ENCODE results near the gene CACNA1C. TPM values are rescaled to one million over a fixed set of nuclear protein-coding genes. Genes with fewer than 3 reads are reported as not detected.

The CACNA1C gene
- total RNA-seq, 1 experiment from 2014 or later, result 1.1 TPM

DNA sequence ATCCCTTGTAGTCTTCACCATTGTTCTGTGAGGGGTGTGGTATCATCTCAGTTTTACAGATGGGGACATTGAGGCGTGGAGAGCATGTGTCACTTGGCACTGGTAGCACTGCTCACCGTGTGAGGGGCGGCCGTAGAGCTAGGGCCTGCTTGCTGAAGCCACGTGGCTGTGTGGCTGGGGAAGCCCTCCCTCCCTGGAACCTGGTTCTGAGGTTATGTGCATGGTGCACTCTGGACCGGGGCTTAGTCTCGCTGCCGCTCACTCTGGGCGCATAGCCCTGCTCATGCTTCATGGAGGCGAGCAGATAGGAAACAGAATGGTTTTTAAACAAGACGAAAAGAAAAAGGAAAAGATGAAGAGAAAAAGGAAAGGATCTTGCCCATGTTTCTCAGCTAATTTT lies 46.1 kb downstream of the CACNA1C start:
- no CpG with 5 or more reads among the region's 11 CpGs for WGBS (ENCODE audit: extremely low coverage, insufficient read length, low lambda C conversion rate)
- Histone ChIP-seq H3K4me2 (ENCODE audit: insufficient read depth, insufficient read length, low read length) (no peak overlapping the region), H3K27me3 (ENCODE audit: insufficient read depth, low read length) (no peaks in the 10 kb centered on the region), H3K14ac (ENCODE audit: insufficient read depth, low read length) (no peak overlapping the region; the same call in 1 of the 2 replicates), H3K9ac (ENCODE audit: extremely low read depth, insufficient read length, low read length) (no peak overlapping the region), H3K9me3 (ENCODE audit: control insufficient read depth, low read depth, low read length) (no peaks in the 10 kb centered on the region), H3K56ac (ENCODE audit: insufficient read length, low read depth, low read length) (no peak overlapping the region), H3K79me1 (ENCODE audit: insufficient read depth, low read depth, low read length, poor library complexity, severe bottlenecking) (no peaks in the 10 kb centered on the region), H4K91ac (ENCODE audit: insufficient read length, low read depth, low read length) (no peak overlapping the region), H3K23ac (ENCODE audit: insufficient read length, low read depth, low read length) (no peak overlapping the region), H2AK5ac (ENCODE audit: insufficient read length, low read length) (no peak overlapping the region), H3T11ph (ENCODE audit: low read length) (no peak overlapping the region), H2BK15ac (ENCODE audit: low read depth, low read length) (no peak overlapping the region), H2AFZ (ENCODE audit: low read length) (no peak overlapping the region), H4K5ac (ENCODE audit: insufficient read length, low read depth, low read length) (no peak overlapping the region), H3K23me2 (ENCODE audit: insufficient read length, low read depth, low read length, poor library complexity, severe bottlenecking) (no peaks in the 10 kb centered on the region), H2BK120ac (ENCODE audit: low read depth, low read length, poor library complexity, severe bottlenecking) (no peak overlapping the region), H2BK20ac (ENCODE audit: low read depth, low read length, poor library complexity, severe bottlenecking) (no peak overlapping the region), H4K20me1 (ENCODE audit: control insufficient read depth, insufficient read depth, insufficient read length) (no peaks in the 10 kb centered on the region), H3K4ac (ENCODE audit: low read depth, low read length) (no peak overlapping the region), H2BK12ac (ENCODE audit: insufficient read length, low read depth, low read length) (no peak overlapping the region), H3K18ac (ENCODE audit: insufficient read length, low read depth, low read length) (no peak overlapping the region), H3K79me2 (ENCODE audit: insufficient read depth, low read length) (no peaks in the 10 kb centered on the region; the same call in 1 of the 2 replicates), H3K4me1 (ENCODE audit: insufficient read depth, low read length) (peaks cover 3% of the 10 kb centered on the region), H4K8ac (replicated peaks; ENCODE audit: insufficient read length, low read depth, low read length) (no peak overlapping the region), H3K27ac (ENCODE audit: insufficient read length, low read depth, low read length) (no peak overlapping the region), H2BK5ac (ENCODE audit: insufficient read length, low read length) (no peak overlapping the region)
- no peak overlapping the region for H3K4me3 Mint-ChIP-seq
- TF ChIP-seq, protein P1, sequence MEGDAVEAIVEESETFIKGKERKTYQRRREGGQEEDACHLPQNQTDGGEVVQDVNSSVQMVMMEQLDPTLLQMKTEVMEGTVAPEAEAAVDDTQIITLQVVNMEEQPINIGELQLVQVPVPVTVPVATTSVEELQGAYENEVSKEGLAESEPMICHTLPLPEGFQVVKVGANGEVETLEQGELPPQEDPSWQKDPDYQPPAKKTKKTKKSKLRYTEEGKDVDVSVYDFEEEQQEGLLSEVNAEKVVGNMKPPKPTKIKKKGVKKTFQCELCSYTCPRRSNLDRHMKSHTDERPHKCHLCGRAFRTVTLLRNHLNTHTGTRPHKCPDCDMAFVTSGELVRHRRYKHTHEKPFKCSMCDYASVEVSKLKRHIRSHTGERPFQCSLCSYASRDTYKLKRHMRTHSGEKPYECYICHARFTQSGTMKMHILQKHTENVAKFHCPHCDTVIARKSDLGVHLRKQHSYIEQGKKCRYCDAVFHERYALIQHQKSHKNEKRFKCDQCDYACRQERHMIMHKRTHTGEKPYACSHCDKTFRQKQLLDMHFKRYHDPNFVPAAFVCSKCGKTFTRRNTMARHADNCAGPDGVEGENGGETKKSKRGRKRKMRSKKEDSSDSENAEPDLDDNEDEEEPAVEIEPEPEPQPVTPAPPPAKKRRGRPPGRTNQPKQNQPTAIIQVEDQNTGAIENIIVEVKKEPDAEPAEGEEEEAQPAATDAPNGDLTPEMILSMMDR (conservative IDR thresholded peaks at IDR 0.05), result no peak
- peaks cover 7 to 19% of the 10 kb centered on the region in 2 experiments for H3K4me1 Mint-ChIP-seq
- no peak for DNase-seq
- H3K36me3 Mint-ChIP-seq (ENCODE audit: insufficient read depth in 1 of 3, low read depth in 3 of 3), result no peaks in the 10 kb centered on the region
- peaks cover 0 to 2% of the 10 kb centered on the region in 2 experiments; a peak in 1 of 5 replicates for H3K9me3 Mint-ChIP-seq
- no peak overlapping the region for H3K27ac Mint-ChIP-seq
- no peaks in the 10 kb centered on the region; the same call in 1 of the 2 replicates for H3K27me3 Mint-ChIP-seq (ENCODE audit: low read depth)

Measured in H9 (cell line).